ENCODE measurements around the gene PLCXD1. TPM values are rescaled to one million over a fixed set of nuclear protein-coding genes. Genes with fewer than 3 reads are reported as not detected.

The PLCXD1 gene
- total and polyA plus RNA-seq, 2 experiments from 2014 or later: 22.0 to 40.1 TPM

DNA sequence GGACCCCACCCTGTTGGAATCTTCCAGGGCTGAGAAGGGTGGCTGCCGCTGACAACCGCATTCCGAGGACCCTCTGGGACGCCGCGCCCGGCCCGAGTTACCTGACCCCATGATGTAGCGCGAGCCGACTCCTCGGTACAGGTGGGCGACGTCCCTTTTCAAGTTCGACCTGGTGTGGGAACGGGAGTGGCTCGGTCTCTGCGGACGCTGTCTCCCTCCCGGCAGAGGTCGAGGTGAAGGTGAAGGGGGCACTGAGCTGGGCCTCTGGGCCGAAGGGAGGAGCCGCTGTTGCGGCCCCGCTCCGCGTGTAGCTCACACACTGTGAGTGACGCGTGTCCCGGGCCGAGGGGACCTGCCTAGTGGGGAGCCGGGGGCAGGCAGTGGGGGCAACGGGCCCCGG lies 32.9 kb downstream of the PLCXD1 start:
- no peaks in the 10 kb centered on the region for H3K27me3 ChIP-seq
- H3K27ac ChIP-seq: no peak overlapping the region
- no peak overlapping the region for H3K4me3 ChIP-seq
- no peaks in the 10 kb centered on the region for H3K9me2 ChIP-seq (replicated peaks; ENCODE audit: insufficient read depth)
- H3K79me2 ChIP-seq: peaks cover 6% of the 10 kb centered on the region
- no peaks in the 10 kb centered on the region for H3K9me3 ChIP-seq (ENCODE audit: low read depth)
- 96% methylated on average over 22 of the region's 34 CpGs for WGBS (ENCODE audit: low lambda C conversion rate, missing lambda C conversion rate)
- no peak overlapping the region for H3K4me2 ChIP-seq
- H3K4me1 ChIP-seq (ENCODE audit: insufficient read depth): no peaks in the 10 kb centered on the region
- H2AFZ ChIP-seq: no peak overlapping the region
- peaks cover 4% of the 10 kb centered on the region for H4K20me1 ChIP-seq (ENCODE audit: insufficient read depth, poor library complexity, severe bottlenecking)
- TF ChIP-seq EZH2 (IDR thresholded peaks at IDR 0.05; ENCODE audit: borderline replicate concordance) (no peak), EZH2phosphoT487 (IDR thresholded peaks at IDR 0.05; ENCODE audit: low read depth, severe bottlenecking, unreplicated experiment) (no peak)
- TF ChIP-seq, protein P1, sequence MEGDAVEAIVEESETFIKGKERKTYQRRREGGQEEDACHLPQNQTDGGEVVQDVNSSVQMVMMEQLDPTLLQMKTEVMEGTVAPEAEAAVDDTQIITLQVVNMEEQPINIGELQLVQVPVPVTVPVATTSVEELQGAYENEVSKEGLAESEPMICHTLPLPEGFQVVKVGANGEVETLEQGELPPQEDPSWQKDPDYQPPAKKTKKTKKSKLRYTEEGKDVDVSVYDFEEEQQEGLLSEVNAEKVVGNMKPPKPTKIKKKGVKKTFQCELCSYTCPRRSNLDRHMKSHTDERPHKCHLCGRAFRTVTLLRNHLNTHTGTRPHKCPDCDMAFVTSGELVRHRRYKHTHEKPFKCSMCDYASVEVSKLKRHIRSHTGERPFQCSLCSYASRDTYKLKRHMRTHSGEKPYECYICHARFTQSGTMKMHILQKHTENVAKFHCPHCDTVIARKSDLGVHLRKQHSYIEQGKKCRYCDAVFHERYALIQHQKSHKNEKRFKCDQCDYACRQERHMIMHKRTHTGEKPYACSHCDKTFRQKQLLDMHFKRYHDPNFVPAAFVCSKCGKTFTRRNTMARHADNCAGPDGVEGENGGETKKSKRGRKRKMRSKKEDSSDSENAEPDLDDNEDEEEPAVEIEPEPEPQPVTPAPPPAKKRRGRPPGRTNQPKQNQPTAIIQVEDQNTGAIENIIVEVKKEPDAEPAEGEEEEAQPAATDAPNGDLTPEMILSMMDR (IDR thresholded peaks at IDR 0.05; ENCODE audit: poor library complexity): no peak
- no peak for DNase-seq (ENCODE audit: low spot score)
- H3K36me3 ChIP-seq (replicated peaks; ENCODE audit: insufficient read depth, low read depth): no peaks in the 10 kb centered on the region

DNA sequence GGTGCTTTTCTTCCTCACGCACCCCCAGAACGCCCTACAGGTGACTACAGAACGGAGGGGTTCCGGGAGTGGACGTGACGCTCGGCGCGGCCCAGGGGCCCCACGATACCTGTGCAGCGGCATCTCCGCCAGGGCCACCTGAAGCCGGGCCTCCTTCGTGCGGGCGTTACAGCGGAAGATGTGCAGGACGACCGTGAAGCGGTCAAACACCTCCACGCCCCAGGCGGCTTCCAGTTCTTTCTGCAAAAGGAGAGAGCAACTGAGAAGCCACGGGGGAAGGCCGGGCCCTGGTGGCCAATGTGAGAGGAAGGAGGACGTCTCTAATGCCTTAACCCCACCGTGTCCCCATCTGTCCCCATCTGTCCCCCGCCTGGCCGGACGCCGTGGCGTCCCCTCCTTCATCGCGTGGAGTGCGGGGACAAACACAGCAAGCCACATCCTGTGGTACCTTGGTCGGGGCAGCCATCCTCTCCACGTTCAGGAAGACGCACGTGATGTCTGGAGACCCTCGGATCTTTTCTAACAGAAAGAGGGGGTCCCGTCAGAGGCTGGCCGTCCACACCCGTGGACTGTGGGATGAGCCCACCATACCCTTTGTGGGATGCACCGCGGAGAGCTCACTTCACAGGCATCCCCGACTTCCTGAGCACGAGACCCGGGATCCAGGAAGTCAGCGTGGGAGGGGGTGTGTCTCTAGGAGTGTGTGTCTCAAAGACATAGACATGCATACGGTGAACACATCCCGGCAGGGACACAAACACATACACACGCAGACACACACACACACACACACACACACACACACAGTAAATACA lies 33.8 kb downstream of the PLCXD1 start:
- H3K4me2 ChIP-seq: no peak overlapping the region
- WGBS (ENCODE audit: low lambda C conversion rate, missing lambda C conversion rate): 93% methylated on average over 50 of the region's 51 CpGs
- H4K20me1 ChIP-seq (ENCODE audit: insufficient read depth, poor library complexity, severe bottlenecking): peaks cover 4% of the 10 kb centered on the region
- H3K4me3 ChIP-seq: no peak overlapping the region
- TF ChIP-seq EZH2 (IDR thresholded peaks at IDR 0.05; ENCODE audit: borderline replicate concordance): no peak
- no peak for TF ChIP-seq EZH2phosphoT487 (IDR thresholded peaks at IDR 0.05; ENCODE audit: low read depth, severe bottlenecking, unreplicated experiment)
- TF ChIP-seq, protein P1 (IDR thresholded peaks at IDR 0.05; ENCODE audit: poor library complexity): no peak
- no peak overlapping the region for H2AFZ ChIP-seq
- no peak for DNase-seq (ENCODE audit: low spot score)
- H3K4me1 ChIP-seq (ENCODE audit: insufficient read depth): no peaks in the 10 kb centered on the region
- H3K79me2 ChIP-seq: peaks cover 15% of the 10 kb centered on the region
- no peaks in the 10 kb centered on the region for H3K27me3 ChIP-seq
- H3K9me2 ChIP-seq (replicated peaks; ENCODE audit: insufficient read depth): no peaks in the 10 kb centered on the region
- H3K27ac ChIP-seq: no peak overlapping the region
- H3K36me3 ChIP-seq (replicated peaks; ENCODE audit: insufficient read depth, low read depth): no peaks in the 10 kb centered on the region
- no peaks in the 10 kb centered on the region for H3K9me3 ChIP-seq (ENCODE audit: low read depth)

DNA sequence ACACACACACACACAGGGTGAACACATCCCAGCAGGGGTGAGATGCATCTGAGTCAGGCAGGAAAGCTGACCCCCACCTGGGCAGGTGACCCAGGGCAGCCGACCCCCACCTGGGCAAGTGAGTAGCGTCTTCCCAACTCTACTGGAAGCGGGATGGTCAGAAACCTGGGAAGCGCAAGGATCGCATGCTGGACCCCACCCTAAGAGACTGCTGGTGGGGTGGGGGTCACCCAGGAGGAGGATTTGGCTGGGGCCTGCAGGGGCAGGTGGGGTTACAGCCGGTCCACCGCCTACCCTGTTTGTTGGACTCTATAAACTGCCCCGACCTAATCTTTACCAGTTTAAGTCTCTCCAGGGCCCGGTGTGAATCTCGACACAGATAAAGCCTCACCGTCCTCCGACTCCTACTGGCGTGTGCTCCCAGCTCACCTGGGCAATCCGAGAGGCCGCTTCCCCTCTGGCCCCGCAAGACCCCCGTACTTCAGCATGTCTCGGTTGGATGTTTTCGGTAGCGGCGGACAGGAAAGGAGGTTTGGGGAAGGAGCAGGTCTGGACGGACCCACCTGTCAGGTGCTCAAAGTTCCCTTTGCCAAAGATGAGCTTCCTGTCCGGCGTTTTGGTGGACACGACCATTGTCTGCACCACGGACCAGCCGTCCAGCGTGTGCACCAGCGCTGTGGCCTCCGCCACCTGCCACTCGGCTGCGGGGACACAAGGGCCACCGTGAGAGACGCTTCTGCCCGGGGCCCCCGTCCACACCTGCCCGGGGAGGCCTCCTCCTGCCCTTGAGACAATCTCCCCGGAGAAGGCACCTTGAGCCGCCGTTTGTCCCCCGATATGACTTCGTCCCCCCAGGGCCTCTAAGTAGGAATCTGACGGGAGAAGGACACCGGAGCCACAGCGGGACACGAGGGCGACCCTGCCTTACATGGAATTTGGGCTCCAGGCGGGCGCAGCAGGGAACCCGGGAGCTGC lies 35.5 kb downstream of the PLCXD1 start:
- no peak for DNase-seq (ENCODE audit: low spot score)
- no peaks in the 10 kb centered on the region for H3K9me3 ChIP-seq (ENCODE audit: low read depth)
- no peaks in the 10 kb centered on the region for H3K27me3 ChIP-seq
- no peak overlapping the region for H3K27ac ChIP-seq
- TF ChIP-seq EZH2 (IDR thresholded peaks at IDR 0.05; ENCODE audit: borderline replicate concordance) (no peak), EZH2phosphoT487 (IDR thresholded peaks at IDR 0.05; ENCODE audit: low read depth, severe bottlenecking, unreplicated experiment) (no peak)
- TF ChIP-seq, protein P1 (IDR thresholded peaks at IDR 0.05; ENCODE audit: poor library complexity): no peak
- WGBS (ENCODE audit: low lambda C conversion rate, missing lambda C conversion rate): 96% methylated on average over 48 of the region's 50 CpGs
- H3K9me2 ChIP-seq (replicated peaks; ENCODE audit: insufficient read depth): no peaks in the 10 kb centered on the region
- H3K79me2 ChIP-seq: peaks cover 21% of the 10 kb centered on the region
- no peak overlapping the region for H3K4me3 ChIP-seq
- peaks cover 8% of the 10 kb centered on the region for H4K20me1 ChIP-seq (ENCODE audit: insufficient read depth, poor library complexity, severe bottlenecking)
- no peak overlapping the region for H2AFZ ChIP-seq
- peak overlapping the region; percentile 59 for H3K4me2 ChIP-seq
- no peaks in the 10 kb centered on the region for H3K36me3 ChIP-seq (replicated peaks; ENCODE audit: insufficient read depth, low read depth)
- no peaks in the 10 kb centered on the region for H3K4me1 ChIP-seq (ENCODE audit: insufficient read depth)

All from hepatocyte (in vitro differentiated cells).